IPS-15b (cell line): Measurements from ENCODE around the gene PGLYRP4.

Experiments
- H3K27me3 ChIP-seq: one replicate; pipeline ENCODE4 v1.6.1; 2013; ENCODE audit warnings: low read length; ENCODE audit not compliant: control insufficient read depth, insufficient read depth
- H3K36me3 ChIP-seq: one replicate; pipeline ENCODE4 v1.6.1; 2013; ENCODE audit warnings: low read length; ENCODE audit not compliant: control insufficient read depth, insufficient read depth
- H3K4me1 ChIP-seq: one replicate; pipeline ENCODE4 v1.6.1; 2013; ENCODE audit warnings: mild to moderate bottlenecking, low read length; ENCODE audit not compliant: control insufficient read depth, insufficient read depth
- H3K4me3 ChIP-seq: one replicate; pipeline ENCODE4 v1.5.1; 2013; ENCODE audit warnings: low read depth, low read length
- H3K9ac ChIP-seq: one replicate; pipeline ENCODE4 v1.6.1; 2013; ENCODE audit warnings: low read depth, mild to moderate bottlenecking, low read length
- H3K9me3 ChIP-seq: one replicate; pipeline ENCODE4 v1.6.1; 2013; ENCODE audit warnings: mild to moderate bottlenecking, low read length; ENCODE audit not compliant: control insufficient read depth, insufficient read depth

Gene PGLYRP4

GRCh38 chr1:153292740-153293479 is 55.7 kb downstream of the PGLYRP4 start:
- H3K4me1 ChIP-seq = peaks cover 2% of the 10 kb centered on the region
- H3K9ac ChIP-seq = no peak overlapping the region
- H3K36me3 ChIP-seq = no peaks in the 10 kb centered on the region
- H3K27me3 ChIP-seq = peaks cover 8% of the 10 kb centered on the region
- no peaks in the 10 kb centered on the region for H3K9me3 ChIP-seq
- no peak overlapping the region for H3K4me3 ChIP-seq

DNA sequence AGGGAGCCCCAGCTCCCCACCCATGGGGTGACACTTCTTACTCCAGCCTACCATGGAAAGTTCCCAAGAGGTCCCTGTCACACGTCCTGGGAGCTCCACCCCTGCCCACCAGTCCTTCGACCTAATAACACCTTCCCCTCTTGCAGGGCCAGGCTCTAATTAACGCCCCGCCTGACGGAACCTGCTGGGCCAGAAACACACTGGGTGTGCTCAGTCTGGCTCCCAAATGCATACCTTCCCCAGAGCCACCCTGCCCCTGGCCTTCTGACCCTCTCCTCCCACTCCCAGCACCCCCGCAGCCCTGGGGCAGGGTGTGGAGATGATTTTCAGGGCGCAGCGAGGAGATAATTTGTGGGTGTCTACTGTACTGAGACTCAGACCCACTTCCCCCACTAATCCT is 56.5 kb downstream of the PGLYRP4 start:
- Histone ChIP-seq H3K4me1 (peaks cover 2% of the 10 kb centered on the region), H3K9me3 (no peaks in the 10 kb centered on the region), H3K27me3 (peaks cover 8% of the 10 kb centered on the region), H3K4me3 (no peak overlapping the region), H3K36me3 (no peaks in the 10 kb centered on the region), H3K9ac (no peak overlapping the region)

- H3K9ac ChIP-seq = no peak overlapping the region
- no peak overlapping the region for H3K4me3 ChIP-seq
- no peaks in the 10 kb centered on the region for H3K9me3 ChIP-seq
- H3K27me3 ChIP-seq = peaks cover 8% of the 10 kb centered on the region
- peaks cover 2% of the 10 kb centered on the region for H3K4me1 ChIP-seq
- no peaks in the 10 kb centered on the region for H3K36me3 ChIP-seq
Measured at GRCh38 chr1:153291514-153291913, 57.1 kb downstream of the PGLYRP4 start.

- Histone ChIP-seq H3K9ac (no peak overlapping the region), H3K9me3 (no peaks in the 10 kb centered on the region), H3K36me3 (no peaks in the 10 kb centered on the region), H3K4me3 (no peak overlapping the region), H3K27me3 (peaks cover 8% of the 10 kb centered on the region), H3K4me1 (peaks cover 2% of the 10 kb centered on the region)
Measured at GRCh38 chr1:153288634-153289275, 59.9 kb downstream of the PGLYRP4 start.
